Measurements from ENCODE around the gene DPH6. TPM values are rescaled to one million over a fixed set of nuclear protein-coding genes. Genes with fewer than 3 reads are reported as not detected.
"Not testable (repeated sequence)": the region's sequence is repeated elsewhere in the genome, so short reads cannot be mapped to it uniquely, and the experiment has no call there.

DPH6 gene
- total RNA-seq, 4 donors from 2014 or later = 12.5 to 50.0 (median 19.0) TPM

- no peak overlapping the region for H3K27ac ChIP-seq
- H3K36me3 ChIP-seq = peaks cover 4% of the 10 kb centered on the region
- no peak for DNase-seq (ENCODE audit: low spot score in 2 of 2)
- no peak overlapping the region for H3K4me3 ChIP-seq
- H3K9me3 ChIP-seq = no peaks in the 10 kb centered on the region
- H3K4me1 ChIP-seq = no peaks in the 10 kb centered on the region
- WGBS = 86% methylated on average over 1 of the region's 1 CpG
- no peaks in the 10 kb centered on the region for H3K27me3 ChIP-seq
- TF ChIP-seq CTCF (IDR thresholded peaks at IDR 0.05) (no peak), EP300 (IDR thresholded peaks at IDR 0.05) (no peak), POLR2A (IDR thresholded peaks at IDR 0.05) (no peak), POLR2AphosphoS5 (IDR thresholded peaks at IDR 0.05) (no peak)
Measured at GRCh38 chr15:35379972-35380371, 166.0 kb downstream of the DPH6 start.

GRCh38 chr15:35378454-35378853, 167.5 kb downstream of the DPH6 start:
- H3K36me3 ChIP-seq; H3K27ac ChIP-seq; H3K9me3 ChIP-seq; H3K27me3 ChIP-seq; H3K4me1 ChIP-seq; DNase-seq (ENCODE audit: low spot score in 2 of 2); H3K4me3 ChIP-seq: not testable (repeated sequence)
- WGBS = 92% methylated on average over 1 of the region's 1 CpG

- DNase-seq (ENCODE audit: low spot score in 2 of 2) = no peak
- H3K9me3 ChIP-seq = no peaks in the 10 kb centered on the region
- H3K36me3 ChIP-seq = peaks cover 17% of the 10 kb centered on the region
- no peak overlapping the region for H3K4me3 ChIP-seq
- H3K27me3 ChIP-seq = no peaks in the 10 kb centered on the region
- no peak overlapping the region for H3K27ac ChIP-seq
- TF ChIP-seq POLR2A (IDR thresholded peaks at IDR 0.05) (no peak), CTCF (IDR thresholded peaks at IDR 0.05) (no peak)
- no peaks in the 10 kb centered on the region for H3K4me1 ChIP-seq
Measured at GRCh38 chr15:35376707-35377106, 169.3 kb downstream of the DPH6 start.

GRCh38 chr15:35374661-35375060, 171.3 kb downstream of the DPH6 start:
- TF ChIP-seq EP300 (IDR thresholded peaks at IDR 0.05) = no peak
- no peak for TF ChIP-seq CTCF (IDR thresholded peaks at IDR 0.05)
- no peak for TF ChIP-seq POLR2A (IDR thresholded peaks at IDR 0.05)
- no peak for TF ChIP-seq POLR2AphosphoS5 (IDR thresholded peaks at IDR 0.05)
- Histone ChIP-seq H3K27me3 (no peaks in the 10 kb centered on the region), H3K4me3 (no peak overlapping the region), H3K4me1 (no peaks in the 10 kb centered on the region), H3K36me3 (peaks cover 24% of the 10 kb centered on the region), H3K9me3 (no peaks in the 10 kb centered on the region), H3K27ac (no peak overlapping the region)
- no peak for DNase-seq (ENCODE audit: low spot score in 2 of 2)

GRCh38 chr15:35362195-35362829, 183.7 kb downstream of the DPH6 start:
- Histone ChIP-seq H3K4me1 (no peaks in the 10 kb centered on the region), H3K36me3 (no peaks in the 10 kb centered on the region), H3K27ac (no peak overlapping the region), H3K9me3 (peaks cover 4% of the 10 kb centered on the region), H3K4me3 (no peak overlapping the region), H3K27me3 (no peaks in the 10 kb centered on the region)
- no peak for TF ChIP-seq POLR2AphosphoS5 (IDR thresholded peaks at IDR 0.05)
- TF ChIP-seq EP300 (IDR thresholded peaks at IDR 0.05) = no peak
- TF ChIP-seq CTCF (IDR thresholded peaks at IDR 0.05) = no peak
- TF ChIP-seq POLR2A (IDR thresholded peaks at IDR 0.05) = no peak
- no peak for DNase-seq (ENCODE audit: low spot score in 2 of 2)

GRCh38 chr15:35358824-35359223, 187.1 kb downstream of the DPH6 start:
- TF ChIP-seq CTCF (IDR thresholded peaks at IDR 0.05) = no peak
- no peak for TF ChIP-seq POLR2A (IDR thresholded peaks at IDR 0.05)
- no peak for TF ChIP-seq POLR2AphosphoS5 (IDR thresholded peaks at IDR 0.05)
- TF ChIP-seq EP300 (IDR thresholded peaks at IDR 0.05) = no peak
- no peak overlapping the region for H3K27ac ChIP-seq
- H3K9me3 ChIP-seq = peaks cover 15% of the 10 kb centered on the region
- no peaks in the 10 kb centered on the region for H3K36me3 ChIP-seq
- 100% methylated on average over 1 of the region's 5 CpGs for WGBS
- no peaks in the 10 kb centered on the region for H3K27me3 ChIP-seq
- DNase-seq (ENCODE audit: low spot score in 2 of 2) = no peak
- H3K4me1 ChIP-seq = no peaks in the 10 kb centered on the region
- no peak overlapping the region for H3K4me3 ChIP-seq

Measured in suprapubic skin (tissue), 4 donors.